ENCODE results near the gene KCNK5.

KCNK5 gene, protein sequence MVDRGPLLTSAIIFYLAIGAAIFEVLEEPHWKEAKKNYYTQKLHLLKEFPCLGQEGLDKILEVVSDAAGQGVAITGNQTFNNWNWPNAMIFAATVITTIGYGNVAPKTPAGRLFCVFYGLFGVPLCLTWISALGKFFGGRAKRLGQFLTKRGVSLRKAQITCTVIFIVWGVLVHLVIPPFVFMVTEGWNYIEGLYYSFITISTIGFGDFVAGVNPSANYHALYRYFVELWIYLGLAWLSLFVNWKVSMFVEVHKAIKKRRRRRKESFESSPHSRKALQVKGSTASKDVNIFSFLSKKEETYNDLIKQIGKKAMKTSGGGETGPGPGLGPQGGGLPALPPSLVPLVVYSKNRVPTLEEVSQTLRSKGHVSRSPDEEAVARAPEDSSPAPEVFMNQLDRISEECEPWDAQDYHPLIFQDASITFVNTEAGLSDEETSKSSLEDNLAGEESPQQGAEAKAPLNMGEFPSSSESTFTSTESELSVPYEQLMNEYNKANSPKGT

DNA sequence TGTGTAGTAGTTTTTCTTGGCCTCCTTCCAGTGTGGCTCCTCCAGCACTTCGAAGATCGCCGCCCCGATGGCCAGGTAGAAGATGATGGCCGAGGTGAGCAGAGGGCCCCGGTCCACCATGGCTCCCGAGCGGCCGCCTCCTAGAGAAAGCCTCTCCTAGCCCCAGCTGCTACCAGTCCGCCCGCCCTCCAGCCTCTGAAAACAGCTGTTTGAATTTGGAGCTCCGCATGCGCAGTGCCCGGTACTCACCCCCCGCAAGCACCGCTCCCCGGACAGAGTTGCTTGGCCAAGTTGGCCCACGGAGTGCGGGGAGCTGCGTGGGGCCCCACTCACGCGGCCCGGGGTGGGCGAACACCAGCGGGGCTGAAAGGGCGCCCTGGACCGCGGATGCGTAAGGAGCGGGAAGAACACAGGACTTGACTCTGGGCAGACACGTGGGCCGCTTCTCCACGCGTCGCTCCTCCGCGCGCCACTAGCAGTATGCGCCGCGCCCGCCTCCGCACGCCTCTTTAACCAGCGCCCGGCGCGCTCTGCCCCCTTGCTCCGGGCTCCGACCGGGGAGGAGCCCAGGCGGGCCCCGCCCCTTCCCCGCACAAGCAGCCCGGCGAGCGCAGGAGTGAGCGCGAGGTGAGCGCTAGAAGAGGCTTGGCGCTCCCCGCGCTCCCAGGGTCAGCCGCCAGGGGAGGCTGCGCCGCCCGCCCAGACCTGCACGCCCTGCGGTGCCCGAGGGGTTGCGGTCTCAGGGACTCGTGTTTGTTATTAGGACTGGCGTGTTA lies at the start of gene KCNK5:
Gene KCNK5, minus strand, starts transcription at position 484 of the 776 bp plus-strand sequence. Its CDS starts 364 bp downstream, at position 120.
- DNase-seq, result peak; percentile 50

DNA sequence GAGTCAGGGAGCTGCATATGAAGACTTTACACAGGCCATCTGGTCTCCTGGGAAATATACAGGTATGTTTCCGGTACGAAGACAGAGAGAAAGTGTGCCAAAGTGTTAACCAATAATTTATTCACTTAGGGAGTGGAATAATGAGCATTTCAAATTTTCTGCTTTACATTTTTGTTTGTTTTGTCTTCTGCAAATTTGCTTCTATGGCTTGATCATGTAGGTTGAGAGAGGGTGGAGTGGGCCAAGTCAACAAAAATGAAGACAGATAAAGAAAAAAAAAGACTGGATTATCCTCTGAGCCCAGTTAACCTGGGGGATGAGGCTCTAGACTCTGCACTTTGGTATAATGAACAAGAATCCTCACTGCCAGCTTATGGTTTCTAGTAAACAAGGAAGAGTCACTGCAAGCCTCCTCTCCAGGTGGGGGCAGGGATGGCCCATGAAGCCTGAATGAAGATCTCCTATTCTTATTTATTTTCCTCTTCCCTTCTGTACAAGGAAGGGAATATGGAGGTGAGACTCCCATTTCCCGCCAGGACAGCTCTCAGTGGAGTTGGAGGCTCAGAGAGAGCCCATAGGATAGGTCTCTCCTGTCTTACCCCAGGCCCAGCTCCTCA lies 47.2 kb upstream of the KCNK5 start:
- no peak for DNase-seq

- DNase-seq, result no peak
Measured at GRCh38 chr6:39274903-39275302, 45.6 kb upstream of the KCNK5 start.

- DNase-seq, result no peak
Measured at GRCh38 chr6:39274471-39274870, 45.2 kb upstream of the KCNK5 start.

DNA sequence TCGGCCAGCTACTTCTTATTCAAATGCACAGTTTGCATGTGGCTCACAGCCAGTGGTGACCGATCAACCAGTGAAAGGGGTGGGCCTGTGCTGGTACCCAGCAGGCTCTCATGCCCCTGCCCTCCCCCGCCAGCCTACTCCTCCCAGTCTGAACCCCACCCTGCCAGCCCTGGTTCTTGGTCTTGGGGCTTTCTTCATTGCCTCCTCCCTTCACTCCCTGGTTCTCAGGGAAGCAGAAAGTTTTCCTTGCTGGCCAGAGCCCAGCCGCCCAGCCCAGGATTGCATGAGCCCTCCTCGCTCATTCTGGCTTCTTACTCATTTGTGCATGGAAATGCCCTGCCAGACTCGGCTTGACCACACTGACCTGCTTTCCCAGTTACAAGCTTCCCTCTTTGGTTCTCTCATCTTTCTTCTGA lies 44.1 kb upstream of the KCNK5 start:
- no peak for DNase-seq

DNA sequence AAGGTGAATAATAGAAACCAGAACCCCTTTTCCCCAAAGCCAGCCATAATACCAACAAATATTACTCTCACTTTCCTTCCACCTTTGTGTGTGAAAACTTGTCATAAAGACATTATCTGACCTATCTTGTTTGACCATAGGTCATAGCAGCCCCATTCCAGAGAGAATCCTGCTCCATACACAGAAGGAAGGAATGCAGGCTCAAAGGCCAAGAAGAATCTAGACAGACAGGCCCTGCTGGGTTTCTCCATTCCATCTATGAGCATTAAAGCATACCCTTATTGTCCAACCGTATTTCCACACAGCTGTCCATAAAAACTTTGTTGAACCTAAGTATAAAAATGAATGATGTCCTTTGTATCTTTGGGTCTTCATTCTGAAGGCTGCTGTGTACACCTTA lies 40.7 kb upstream of the KCNK5 start:
- DNase-seq, result no peak

DNA sequence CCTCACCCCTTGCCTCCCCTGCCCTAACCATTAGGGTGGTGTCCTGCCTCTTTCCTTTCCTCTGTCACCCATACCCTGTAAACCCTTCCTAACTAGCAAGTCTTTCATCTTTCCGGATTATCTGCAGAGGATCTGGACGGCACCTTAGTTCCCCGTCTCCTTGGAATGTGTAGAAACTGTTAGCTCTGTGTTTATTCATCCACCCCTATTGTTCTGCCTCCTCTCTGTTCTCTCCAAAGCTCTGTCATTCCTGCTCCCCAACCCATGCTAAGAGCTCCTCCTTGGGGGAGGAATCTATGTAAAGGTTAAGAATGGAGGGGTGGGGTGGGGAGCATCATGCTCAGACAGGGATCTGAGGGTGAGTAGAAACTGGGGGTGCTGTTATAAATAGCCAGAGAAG lies 39.4 kb upstream of the KCNK5 start:
- no peak for DNase-seq

DNA sequence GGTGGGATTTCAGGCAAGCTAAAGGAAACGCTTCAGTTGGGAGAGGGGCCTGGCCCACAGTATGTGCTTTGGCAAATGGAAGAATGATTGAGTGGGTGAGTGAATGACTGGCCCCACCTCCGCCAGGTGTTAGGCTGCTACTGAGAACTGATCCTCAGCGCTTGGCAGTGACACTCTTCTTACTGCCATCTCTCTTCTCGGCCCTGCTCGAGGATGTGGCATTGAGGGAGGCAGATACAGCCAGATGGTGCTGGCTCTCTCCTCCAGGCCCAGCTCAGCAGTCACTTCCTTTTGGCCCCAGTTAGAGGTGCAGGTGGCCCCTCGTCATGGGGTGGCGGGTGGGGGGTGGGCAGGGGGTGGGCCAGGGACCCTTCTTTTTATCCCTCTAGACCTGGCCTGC lies 38.9 kb upstream of the KCNK5 start:
- DNase-seq, result no peak

- DNase-seq, result no peak
Measured at GRCh38 chr6:39266782-39267355, 37.6 kb upstream of the KCNK5 start.

- DNase-seq, result no peak
Measured at GRCh38 chr6:39266375-39266774, 37.1 kb upstream of the KCNK5 start.

DNA sequence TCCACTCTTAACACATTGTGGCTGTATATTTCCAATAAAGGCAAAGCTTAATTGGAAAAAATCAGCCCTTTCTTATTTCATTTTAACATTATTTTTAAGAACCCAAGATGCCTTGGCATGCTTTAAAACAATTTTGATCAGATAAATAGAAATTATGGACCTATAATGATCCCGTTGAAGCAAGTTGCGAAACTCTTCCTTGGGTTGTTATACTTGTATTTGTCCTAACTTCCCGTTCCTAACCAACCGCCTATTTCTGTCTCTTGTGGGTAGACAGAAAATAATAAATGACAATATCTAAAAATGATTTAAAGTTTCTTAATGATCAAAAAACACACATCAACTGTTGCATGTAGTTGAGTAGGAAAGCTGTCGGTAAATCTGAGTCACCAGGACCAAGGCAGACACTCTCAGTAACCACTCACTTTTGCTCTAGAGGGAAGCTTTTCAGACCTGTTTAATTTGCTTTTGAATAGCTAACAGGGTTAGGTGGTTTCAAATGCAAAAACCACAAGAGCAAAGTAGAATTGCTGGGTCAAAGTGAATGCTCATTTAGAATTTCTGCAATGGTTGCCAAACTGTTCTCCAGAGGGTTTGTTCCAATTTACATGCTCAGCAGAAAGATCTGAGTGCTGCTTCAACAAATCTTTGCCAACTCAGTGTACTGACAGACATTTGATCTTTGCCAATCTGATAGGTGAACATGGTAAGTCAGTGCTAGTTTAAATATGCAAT lies 34.2 kb upstream of the KCNK5 start:
- no peak for DNase-seq

GRCh38 chr6:39261751-39262150 lies 32.5 kb upstream of the KCNK5 start:
- DNase-seq, result no peak

DNA sequence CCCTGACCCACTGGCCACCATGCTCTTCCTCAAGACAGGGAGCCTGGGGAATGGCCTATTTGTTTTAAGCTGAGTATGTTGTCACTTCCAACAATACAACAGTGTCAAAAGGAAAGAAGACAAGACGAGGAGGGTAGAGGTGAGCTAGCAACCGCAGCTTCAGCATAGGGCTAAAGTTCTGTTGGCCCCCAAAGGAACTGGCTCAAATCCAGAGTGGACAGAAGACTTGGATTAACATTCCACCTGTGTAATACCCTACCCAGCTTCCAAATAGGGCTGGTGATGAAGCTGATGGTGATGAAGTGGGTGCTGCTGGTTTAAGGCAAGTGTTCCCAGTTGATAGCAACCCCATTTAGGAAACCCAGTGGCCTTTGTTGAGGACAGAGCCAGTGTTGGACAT lies 31.7 kb upstream of the KCNK5 start:
- no peak for DNase-seq

DNA sequence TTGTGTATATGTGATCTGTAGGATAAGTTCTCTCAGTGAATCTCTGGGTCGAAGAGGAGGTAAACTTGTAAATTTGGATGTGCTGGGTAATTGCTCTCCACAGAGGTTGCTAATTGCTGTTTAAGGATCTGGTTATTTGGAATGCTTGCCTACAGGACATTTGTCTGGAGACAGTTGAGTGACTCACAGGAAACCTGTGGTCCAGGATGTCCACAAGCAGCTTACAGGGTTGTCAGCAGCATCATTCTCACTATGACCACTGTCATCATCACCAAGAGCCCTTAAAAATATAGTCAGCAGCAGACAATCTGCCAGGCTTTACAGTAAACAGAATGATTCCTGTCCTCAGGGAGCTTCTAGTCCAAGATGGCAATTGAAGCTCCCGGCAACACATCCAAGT lies 31.2 kb upstream of the KCNK5 start:
- DNase-seq, result no peak

DNA sequence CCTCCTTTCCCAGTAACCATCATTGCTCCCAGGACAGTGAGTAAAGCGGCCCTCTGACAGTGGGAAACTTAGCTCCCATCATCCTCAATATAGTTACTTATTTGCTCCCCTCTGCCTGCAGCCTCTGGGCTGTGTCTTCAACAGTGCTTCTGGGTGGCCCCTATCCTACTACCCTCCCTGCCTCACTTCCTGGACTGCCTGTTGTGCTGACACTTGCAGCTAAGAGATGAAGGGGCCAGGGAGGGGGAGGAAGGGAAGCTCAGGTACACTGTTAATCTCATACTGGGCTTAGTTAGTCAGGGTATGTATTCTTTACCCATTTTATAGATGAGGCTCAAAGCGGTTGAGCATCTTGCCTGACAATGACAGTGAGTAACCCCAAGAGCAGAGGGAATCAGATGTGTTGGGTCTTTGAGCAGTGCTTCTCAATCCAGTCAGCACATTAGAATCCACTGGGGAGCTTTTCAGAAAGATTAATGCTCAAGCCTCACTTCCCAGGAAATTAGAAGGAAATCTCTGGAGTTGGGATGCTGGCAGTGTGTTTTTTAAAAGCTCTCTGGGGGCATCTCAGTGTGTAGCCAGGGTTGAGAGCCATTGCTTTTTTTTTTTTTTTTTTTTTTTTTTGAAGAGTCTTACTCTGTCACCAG lies 27.1 kb upstream of the KCNK5 start:
- DNase-seq, result no peak

DNA sequence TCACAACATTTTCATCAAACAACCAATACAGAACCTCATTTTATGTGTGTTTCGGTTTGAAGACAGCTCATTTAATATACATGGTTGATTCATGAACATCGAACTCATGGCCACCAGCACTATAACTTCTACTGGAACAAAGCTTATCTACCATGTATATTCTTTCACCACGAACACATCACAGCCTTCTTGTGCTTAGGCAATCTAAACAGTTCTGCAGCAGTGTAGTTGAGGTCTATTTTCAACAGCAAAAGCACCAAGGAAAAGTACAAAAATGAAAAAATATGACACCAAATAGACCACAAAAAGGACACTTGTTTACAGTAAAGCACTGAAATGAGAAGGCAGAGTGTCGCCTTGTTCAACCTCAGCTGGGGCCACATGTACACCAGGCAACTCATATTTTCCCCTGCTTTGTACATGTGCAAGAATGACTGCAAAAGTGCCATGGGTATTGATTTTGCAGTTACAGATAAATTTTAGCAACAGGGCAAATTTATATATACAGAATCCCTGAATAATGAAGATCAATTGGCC lies 25.8 kb upstream of the KCNK5 start:
- DNase-seq, result no peak

DNA sequence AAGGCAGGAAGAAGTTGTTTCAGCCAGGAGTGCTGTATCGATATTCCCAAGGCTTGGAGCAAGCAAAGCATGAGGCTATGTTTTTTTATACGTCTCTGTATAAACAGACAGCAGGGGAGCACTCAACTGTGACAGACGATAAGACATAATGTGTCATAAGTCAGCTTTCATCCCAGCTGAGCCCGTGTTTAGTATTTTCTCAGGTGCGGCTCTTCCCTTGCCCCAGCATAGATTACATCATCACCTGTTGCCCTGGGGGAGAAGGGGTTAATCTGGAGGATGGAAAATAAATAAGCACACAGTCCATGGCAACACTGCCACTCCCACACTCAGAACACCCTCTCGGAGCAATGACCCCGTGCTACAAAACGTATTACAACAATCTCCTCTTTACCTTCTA lies 22.1 kb upstream of the KCNK5 start:
- DNase-seq, result no peak

DNA sequence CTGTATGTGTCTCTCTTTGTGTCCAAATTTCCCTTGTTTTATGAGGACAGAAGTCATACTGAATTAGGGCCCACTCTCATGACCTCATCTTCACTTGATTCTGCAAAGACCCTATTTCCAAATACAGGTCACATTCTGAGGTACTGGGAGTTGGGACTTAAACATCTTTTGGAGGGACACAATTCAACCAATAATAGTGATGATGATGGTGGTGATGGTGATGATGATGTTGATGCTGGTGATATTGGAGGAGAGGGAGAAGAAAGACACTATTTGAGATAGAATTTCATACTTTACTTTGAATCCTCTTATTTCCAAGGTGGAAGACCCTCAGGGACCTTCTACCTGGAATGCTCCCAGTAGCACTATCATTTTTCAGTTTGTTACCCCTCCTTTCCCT lies 21.2 kb upstream of the KCNK5 start:
- DNase-seq, result no peak

DNA sequence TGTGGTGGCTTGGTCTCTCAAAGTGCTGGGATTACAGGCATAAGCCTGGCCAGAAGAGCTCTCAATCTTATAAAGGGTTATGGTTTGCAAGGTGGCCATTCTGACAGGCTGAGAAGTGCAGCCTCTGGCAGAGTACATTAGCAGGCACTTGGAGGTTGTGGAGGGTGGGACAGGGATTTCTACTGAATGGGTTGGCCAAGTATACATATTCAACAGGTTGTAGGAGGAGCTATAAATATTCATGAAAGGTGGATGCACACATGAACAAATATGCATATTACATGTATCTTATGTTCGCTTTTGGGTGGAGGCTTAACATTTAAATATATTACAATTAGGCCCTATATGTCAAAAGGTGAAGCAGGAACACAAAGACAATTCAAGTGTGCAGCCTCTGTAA lies 20.0 kb upstream of the KCNK5 start:
- DNase-seq, result no peak

DNA sequence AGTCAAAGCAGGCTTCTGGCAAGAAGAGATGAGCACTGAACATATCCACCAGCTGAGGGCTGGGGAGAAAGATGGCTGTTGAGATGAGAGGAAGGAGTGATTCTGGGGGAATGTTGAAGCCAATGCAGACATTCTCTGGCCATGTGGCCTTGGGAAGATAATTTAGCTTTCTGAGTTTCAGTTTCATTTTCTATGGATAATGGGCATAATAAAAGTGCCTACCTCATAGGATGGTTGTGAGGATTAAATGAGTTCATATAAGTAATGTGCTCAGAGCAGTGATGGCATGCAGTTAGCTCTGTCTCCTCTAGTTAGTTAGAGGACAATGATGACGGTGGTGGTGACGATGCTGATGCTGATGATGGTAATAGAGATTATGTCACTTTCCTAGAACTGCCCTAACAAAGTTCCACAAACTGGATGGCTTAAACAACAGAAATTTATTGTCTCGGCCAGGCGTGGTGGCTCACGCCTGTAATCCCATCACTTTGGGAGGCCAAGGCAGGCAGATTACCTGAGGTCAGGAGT lies 18.5 kb upstream of the KCNK5 start:
- DNase-seq, result no peak

- DNase-seq, result no peak
Measured at GRCh38 chr6:39243809-39244208, 14.5 kb upstream of the KCNK5 start.

Data from activated CD4-positive, alpha-beta T cell treated with anti-CD3 and anti-CD28 coated beads, Interleukin-2, amount 50 U/mL, for 1 hour (primary cell).